ENCODE measurements around the gene SIK1. TPM values are rescaled to one million over a fixed set of nuclear protein-coding genes. Genes with fewer than 3 reads are reported as not detected.

The SIK1 gene
- total RNA-seq, 1 donor from 2014 or later: 6.4 TPM

DNA sequence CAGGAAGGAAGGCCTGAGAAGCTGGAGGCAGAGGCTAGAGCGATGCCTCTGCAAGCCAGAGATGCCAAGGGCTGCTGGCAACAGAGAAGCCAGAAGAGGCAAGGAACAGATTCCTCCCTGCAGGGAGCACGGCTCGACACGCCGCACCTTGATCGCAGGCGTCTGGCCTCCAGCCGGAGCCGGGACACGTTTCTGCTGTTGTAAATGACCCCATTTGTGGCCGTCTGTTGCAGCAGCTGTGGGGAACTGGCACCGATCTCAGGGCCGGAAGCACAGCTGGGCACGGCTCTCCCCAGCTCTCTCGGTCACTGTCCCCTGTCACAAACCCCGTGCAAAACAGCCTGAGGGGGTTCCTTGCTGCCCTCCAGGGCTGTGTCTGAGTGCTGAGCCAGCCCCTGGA, 59.6 kb downstream of the SIK1 start:
- no peak for DNase-seq (ENCODE audit: low read depth)

DNA sequence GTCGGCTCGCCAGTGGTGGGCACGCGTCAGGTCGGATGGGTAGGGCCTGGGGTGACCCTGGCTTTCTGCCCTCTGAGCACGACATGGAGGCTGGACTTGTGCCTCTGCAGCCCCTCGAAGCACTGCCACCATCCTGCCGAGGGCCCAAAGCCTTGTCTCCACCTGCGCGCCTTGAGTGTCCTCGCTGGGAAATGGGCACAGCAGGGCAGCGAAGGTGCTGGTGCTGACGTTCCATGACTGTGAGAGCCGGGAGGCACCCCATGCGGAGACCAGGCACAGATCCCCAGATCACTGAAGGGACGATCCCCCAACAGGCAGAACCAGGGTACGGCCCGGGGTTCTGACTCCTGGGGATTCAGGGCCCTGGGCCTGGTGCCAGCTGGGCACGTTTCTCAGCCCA, 60.3 kb downstream of the SIK1 start:
- DNase-seq (ENCODE audit: low read depth): no peak

DNA sequence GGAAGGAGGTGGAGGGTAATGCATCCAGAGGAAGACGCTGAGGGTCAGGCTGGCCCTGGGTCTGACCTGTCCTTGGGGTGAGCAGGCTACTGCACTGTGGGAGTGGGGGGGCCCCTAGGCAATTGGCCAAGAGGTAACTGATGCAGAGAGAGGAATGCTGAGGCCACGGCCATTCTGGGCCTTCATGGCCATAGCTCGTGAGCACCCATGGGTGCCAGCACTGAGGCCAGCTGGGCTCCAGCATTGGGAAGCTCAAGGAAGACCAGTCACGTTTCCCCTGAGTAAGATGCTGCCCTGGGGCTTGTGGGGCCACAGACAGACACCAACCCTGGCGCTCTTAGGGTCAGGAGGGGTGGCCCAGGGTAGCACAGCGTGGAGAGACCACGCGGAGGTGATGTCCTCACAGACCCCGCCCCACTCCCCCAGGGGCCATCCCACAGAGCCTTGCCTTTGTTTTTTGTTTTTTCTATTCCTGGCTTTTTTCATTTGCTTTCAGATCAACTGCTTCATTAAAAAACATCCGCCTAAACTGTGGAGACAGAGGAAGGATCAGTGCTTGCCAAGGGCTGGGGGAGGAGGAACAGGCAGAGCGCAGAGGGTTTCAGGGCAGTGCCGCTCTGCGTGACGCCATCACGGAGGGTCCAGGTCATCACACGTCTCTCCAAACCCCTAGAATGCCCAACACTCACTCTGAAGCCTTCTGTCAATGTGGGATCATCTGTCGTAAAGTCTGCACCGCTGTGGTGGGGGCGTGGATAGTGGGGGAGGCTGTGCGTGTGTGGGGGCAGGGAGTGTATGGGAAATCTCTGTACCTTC, 61.1 kb downstream of the SIK1 start:
- DNase-seq (ENCODE audit: low read depth): no peak

DNA sequence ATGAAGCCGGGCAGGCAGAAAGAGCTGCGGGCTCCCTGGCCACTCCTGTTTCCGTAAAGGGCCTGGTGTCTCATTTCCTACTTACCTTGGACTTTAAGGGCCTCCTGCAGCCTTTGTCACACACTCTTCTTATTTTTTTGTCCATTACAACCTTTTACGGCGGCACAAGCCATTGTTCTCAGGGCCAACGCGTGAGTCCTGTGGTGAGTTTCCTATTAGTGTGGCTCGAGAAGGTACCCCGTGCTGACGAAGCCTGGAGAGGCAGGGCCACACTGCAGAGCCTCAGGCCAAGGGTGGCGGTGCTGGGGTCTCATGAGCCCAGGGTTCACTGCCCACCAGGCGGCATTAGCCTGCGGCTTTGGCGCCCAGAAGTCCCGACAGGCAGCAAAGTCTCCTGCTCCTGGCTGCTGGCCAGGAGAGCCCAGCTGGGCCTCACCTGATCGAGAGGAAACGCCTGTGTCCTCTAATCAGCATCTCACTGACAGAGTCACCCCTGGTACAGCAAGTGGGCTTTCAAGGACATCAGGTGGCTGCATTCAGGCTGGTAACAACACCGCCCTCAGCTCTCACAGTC, 62.0 kb downstream of the SIK1 start:
- no peak for DNase-seq (ENCODE audit: low read depth)

Other genes starting within 250 kb of the SIK1 start
- 2.6 and 3.8 TPM in 2 replicates for gene HSF2BP, start 232.4 kb upstream of the SIK1 start, total RNA-seq
- 24.2 and 26.4 TPM in 2 replicates for gene RRP1B, start 232.4 kb upstream of the SIK1 start, total RNA-seq

Measured in renal cortical epithelial cell (primary cell).